Left ventricle myocardium superior (tissue), 1 donor: ENCODE results near the gene RAB44. TPM values are rescaled to one million over a fixed set of nuclear protein-coding genes. Genes with fewer than 3 reads are reported as not detected.

Experiments
- ATAC-seq: fragments of 200-7000 bp; cut with Tn5 transposase; one replicate; pipeline ENCODE4 v1.9.1; 2020; ENCODE audit warnings: mild to moderate bottlenecking, moderate library complexity
- DNase-seq: peaks from one replicate; pipeline ENCODE4 v3.0.0-alpha.2; 2020
- intact Hi-C: fragments of 100-400 bp; cut with micrococcal nuclease; formaldehyde crosslinking; loops from one replicate; pipeline ENCODE4 v1.11.0; 2022
- total RNA-seq: library from RNA; stranded (reverse); fragmentation: NEBNext Ultra II Directional; extraction: Animal tissue kit (Norgen Biotek cat#: 25700); gene quantifications from one replicate; pipeline ENCODE4 v1.2.1, GENCODE V29; 2021
- donor health status: DM: no; HTN: yes; CAD: no; lungs with severe emphysema.

RAB44 gene
- total RNA-seq, 1 donor from 2014 or later = 0.07 TPM

DNA sequence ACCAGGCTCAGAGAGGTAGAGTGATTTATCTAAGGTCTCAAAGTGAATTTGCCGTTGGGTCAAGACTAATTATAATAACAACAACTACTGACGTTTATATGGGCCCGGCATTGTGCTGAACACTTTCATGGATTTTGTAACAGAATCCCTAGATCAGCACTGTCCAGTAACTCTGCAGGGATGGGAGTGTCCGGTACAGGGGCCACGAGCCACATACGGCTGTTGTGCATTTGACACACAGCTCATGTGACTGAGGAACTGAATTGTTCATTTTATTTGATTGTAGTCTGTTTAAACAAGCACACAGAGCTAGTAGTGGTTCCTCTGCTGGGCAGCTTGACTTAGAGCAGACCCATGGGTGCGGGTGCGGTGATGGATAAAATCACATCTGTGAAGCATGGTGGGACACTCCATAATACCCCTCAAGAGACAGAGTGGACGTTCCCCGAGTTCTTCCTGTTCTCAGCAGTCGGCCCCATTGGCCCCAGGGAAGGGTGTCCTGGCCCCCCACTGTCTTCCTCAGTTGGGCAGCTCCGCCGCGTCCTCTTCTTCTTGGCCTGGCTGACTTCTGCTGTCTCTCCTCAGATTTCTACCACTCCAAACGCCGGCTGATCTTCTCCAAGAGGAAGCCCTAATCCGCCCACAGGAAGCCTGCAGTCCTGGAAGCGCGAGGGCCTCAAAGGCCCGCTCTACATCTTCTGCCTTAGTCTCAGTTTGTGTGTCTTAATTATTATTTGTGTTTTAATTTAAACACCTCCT lies 12.3 kb upstream of the RAB44 start:
- DNase-seq (no peak), ATAC-seq (no peak)
- intact Hi-C loops = no loop called here

DNA sequence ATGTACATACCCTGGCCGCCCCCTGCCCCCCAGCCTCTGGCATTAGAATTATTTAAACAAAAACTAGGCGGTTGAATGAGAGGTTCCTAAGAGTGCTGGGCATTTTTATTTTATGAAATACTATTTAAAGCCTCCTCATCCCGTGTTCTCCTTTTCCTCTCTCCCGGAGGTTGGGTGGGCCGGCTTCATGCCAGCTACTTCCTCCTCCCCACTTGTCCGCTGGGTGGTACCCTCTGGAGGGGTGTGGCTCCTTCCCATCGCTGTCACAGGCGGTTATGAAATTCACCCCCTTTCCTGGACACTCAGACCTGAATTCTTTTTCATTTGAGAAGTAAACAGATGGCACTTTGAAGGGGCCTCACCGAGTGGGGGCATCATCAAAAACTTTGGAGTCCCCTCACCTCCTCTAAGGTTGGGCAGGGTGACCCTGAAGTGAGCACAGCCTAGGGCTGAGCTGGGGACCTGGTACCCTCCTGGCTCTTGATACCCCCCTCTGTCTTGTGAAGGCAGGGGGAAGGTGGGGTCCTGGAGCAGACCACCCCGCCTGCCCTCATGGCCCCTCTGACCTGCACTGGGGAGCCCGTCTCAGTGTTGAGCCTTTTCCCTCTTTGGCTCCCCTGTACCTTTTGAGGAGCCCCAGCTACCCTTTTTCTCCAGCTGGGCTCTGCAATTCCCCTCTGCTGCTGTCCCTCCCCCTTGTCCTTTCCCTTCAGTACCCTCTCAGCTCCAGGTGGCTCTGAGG lies 11.5 kb upstream of the RAB44 start:
- intact Hi-C loops = no loop called here
- DNase-seq (peak; percentile 64), ATAC-seq (peak; percentile 4)

DNA sequence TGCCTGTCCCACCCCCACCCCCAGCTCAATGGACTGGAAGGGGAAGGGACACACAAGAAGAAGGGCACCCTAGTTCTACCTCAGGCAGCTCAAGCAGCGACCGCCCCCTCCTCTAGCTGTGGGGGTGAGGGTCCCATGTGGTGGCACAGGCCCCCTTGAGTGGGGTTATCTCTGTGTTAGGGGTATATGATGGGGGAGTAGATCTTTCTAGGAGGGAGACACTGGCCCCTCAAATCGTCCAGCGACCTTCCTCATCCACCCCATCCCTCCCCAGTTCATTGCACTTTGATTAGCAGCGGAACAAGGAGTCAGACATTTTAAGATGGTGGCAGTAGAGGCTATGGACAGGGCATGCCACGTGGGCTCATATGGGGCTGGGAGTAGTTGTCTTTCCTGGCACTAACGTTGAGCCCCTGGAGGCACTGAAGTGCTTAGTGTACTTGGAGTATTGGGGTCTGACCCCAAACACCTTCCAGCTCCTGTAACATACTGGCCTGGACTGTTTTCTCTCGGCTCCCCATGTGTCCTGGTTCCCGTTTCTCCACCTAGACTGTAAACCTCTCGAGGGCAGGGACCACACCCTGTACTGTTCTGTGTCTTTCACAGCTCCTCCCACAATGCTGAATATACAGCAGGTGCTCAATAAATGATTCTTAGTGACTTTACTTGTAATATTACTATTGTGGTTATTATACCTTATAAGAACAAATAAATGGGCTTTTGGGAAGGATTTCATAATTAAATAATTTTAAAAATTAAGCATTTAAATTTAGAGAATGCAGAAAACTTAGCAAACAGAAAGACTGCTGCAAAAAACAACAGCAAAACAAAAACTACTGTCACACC lies 10.7 kb upstream of the RAB44 start:
- intact Hi-C loops = no loop called here
- ATAC-seq (no peak), DNase-seq (no peak)

DNA sequence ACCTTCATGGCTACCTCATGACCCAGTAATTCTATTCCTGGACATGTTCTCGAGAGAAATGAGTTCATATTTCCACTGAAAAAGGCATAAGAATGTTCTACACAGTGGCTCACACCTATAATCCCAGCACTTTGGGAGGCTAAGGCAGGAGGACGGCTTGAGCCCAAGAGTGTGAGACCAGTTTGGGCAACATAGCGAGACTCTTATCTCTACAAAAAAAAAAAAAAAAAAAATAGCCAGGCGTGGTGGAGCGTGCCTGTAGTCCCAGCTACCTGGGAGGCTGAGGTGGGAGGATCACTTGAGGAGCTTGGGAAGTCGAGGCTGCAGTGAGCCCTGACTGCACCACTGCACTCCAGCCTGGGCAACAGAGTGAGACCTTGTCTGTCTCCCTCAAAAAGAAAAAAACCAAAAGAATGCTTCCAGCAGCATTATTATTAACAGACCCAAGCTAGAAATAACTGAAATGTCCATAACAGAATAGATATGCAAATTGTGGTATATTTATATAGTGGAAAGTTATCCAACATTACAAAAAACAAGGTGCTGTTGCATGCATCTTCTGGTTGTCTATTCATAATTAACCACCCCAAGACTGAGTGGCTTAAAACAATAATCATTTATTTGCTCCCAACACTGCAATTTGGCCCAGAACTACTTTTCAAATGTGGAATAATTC lies 9.4 kb upstream of the RAB44 start:
- ATAC-seq (no peak), DNase-seq (no peak)
- intact Hi-C loops = no loop called here

DNA sequence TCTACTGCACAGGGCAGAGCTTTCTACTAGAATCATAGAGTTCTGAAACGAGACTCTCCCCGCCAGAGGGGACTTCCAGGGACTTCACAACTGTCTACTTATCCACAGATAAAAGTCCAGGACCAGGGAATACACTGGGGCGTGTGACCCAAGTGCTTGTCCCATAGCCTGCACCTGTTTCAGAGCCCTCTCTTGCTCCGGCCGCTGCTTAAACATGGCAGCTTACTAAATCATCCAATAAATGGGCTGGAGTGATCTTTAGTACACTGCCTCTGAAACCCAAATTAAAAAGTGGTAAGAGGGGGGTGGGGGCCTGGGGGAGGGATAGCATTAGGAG lies 8.9 kb upstream of the RAB44 start:
- DNase-seq (no peak), ATAC-seq (no peak)
- intact Hi-C loops = no loop called here

DNA sequence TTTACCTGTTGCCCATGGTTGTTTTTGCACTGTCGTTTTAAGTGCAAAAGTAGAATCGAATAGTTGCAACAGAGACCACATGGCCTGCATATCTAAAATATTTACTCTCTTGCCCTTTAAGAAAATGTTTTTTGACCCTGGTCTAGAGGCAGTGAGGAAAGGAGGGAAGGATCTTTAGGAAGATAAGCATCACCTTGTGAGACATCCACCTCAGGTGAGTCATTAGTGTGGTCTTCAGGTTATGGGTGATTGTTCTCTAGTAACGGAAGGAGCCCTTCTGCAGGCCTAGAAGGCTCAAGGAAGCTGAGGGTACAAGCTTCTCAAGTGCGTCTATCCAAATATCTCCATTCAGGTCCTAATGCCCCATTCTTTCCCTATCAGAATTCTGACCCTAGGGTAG lies 6.6 kb upstream of the RAB44 start:
- intact Hi-C loops = no loop called here
- ATAC-seq (no peak), DNase-seq (no peak)

DNA sequence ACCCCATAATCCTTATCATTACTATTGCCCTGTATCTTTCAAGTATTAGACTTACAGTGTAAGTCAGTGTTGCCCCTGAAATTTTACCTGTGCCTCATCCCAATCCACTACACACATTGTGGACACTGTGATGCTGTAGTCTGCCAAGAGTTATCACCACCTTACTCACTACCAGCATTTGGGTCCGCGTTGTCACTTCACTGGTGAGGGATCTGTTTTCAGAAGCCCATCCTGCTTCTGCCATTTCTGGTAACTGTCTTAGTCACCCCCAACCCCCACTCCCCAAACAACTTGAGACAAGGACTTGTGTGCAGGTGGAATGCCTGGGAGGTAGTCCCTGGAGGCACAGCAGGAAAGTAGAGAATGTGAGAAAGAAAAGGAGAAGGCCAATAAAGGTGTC lies 6.0 kb upstream of the RAB44 start:
- DNase-seq = no peak
- intact Hi-C loops = no loop called here
- ATAC-seq = no peak

DNA sequence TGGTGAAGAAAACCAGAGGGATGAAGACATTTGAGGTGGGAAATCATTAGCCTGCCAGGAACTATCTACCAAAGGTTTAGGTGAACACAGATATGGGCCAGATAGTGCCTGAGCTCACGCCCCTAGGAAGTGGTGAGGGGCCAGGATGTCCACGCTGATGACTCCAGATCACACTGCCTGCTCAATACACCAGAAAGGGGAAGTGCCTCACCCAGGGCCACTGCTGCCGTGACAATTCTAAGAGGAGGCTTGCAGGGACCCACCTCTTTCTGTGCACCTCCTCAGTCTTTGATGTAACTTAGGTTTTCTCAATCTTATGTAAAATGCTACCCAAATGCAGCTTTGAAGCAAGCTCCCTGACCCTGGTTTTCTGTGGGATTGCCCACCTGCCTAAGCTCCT lies 5.4 kb upstream of the RAB44 start:
- ATAC-seq (peak; percentile 10), DNase-seq (no peak)
- intact Hi-C loops = no loop called here

DNA sequence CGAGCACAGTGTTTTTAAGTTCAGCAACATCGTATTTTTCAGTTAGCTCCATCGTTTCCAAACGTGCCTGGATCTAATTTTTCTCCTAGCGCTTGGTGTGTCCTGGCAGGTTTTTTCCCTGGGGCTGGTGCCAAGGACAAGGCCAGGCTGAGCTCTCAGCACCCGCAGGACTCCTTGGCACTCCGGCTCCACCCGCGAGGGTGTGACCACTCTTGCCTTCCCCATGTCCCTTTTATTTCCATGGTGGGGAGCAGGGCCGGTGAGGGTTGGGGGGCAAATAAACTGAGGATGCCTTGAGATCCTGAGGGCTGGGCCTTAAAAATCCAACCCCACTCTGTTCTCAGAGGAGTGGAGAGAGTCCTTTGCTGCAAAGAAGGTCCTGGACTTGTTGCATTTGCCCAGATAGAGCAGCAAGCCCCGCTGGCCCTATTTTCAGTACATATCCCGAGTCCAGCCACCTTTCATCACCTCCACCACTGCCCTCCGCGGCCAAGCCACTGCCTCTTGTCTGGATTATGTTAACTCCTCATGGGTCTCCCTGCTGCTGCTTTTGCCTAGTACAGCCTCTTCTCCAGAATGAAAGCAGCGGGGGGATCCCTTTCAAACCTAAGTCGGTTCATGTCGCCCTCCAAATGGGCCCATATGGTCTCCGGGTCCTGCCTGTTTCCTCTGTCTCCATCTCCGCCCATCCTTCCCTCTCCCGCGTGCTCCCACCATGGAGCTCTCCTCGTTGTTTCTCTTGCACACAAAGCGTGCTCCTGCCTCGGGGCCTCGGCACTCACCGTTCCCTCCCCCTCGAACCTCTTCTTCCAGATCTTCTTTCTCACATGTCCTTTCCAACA lies 4.5 kb upstream of the RAB44 start:
- ATAC-seq (peak; percentile 93), DNase-seq (peak; percentile 85)
- intact Hi-C loops = no loop called here

DNA sequence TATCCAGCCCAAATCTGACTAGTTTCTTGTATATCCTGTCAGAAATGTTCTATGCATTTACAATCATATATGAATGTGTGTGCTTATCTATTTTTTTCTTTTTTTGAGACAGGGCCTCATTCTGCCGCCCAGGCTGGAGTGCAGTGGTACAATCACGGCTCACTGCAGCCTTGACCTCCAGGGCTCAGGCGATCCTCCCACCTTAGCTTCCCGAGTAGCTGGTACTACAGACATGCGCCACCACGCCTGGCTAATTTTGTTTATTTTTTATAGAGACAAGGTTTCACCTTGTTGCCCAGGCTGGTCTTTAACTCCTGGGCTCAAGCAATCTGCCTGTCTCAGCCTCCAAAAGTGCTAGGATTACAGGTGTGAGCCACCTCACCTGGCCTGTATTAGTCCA lies 3.0 kb upstream of the RAB44 start:
- intact Hi-C loops = no loop called here
- no peak for DNase-seq
- ATAC-seq = no peak

DNA sequence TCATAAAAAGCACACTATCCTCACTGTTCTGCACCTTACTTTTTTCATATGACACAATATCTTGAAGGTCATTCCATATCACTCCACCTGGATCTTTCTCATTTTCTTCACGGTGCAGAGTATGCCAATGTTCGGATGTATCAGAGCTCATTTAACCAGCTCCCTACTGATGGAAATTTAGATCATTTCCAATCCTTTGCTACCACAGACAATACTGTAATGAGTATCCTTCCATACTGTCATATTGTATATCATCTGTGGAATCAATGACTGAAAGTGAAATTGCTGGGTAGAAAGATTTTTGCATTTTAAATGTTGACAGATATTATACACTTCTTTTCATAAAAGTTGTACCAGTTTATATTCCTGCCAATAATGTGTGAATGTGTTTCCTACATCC lies 2.2 kb upstream of the RAB44 start:
- no peak for DNase-seq
- intact Hi-C loops = no loop called here
- no peak for ATAC-seq

DNA sequence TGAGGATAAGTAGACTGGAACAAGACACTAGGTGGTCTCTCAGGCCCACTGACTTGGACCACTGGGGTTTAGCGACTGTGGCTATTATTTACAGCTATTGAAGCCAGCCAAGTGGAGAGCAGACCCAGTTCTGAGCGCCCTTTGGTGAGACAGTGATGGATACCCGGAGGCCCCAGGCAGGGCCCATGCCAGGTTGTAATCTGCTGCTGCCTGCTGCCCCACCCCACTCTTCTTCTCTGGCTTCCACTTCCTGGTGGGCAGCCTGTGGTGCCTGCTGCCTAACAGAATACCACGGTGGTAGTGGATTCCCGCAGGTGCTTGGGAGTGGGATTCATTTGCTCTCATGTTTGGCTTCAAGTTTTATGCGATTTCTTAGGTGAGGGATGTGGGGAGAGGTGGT lies 570 bp downstream of the RAB44 start:
- DNase-seq = no peak
- intact Hi-C loops = no loop called here
- ATAC-seq = no peak

DNA sequence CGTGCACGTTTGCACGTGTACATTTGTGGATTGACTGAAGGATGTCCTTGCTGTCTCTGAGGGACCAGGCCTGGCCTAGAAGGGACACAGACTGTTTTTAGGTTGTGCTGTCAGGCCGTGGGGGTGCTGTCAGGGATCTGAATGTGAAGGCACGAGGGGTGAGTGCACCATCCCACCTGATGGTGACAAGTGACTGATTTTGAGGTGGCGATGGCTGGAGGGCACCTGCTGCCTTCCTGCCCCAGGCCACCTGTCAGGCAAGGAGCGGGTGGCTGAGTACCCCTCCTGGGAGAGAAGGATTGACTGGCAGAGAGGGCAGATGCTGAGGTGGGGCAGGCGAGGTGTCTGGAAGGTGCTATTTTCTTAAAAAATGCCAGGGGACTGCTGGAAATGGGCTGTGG lies 1.2 kb downstream of the RAB44 start:
- intact Hi-C loops = no loop called here
- no peak for ATAC-seq

DNA sequence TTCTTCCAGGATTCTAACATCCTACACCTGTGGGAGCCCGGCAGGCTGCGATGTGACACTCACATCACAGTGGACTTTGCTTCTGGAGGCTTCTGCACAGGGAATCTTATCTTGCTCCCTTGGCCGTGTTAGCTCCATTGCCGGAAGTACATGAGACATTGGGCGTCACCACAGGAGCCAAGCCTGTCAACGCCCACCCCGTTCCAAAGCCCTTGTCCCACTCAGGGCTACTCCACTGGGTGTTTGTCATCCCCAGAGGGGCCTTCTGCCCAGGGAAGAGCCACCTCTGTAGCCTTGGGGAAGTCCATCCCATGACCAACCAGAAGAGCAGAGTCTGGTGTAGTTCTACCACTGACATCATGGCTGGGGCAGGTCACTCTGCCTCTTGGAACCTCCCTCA lies 1.7 kb downstream of the RAB44 start:
- no peak for ATAC-seq
- intact Hi-C loops = no loop called here
- DNase-seq = no peak

More for the DNA sequence above, 1.2 kb downstream of the RAB44 start:
- DNase-seq = no peak

DNA sequence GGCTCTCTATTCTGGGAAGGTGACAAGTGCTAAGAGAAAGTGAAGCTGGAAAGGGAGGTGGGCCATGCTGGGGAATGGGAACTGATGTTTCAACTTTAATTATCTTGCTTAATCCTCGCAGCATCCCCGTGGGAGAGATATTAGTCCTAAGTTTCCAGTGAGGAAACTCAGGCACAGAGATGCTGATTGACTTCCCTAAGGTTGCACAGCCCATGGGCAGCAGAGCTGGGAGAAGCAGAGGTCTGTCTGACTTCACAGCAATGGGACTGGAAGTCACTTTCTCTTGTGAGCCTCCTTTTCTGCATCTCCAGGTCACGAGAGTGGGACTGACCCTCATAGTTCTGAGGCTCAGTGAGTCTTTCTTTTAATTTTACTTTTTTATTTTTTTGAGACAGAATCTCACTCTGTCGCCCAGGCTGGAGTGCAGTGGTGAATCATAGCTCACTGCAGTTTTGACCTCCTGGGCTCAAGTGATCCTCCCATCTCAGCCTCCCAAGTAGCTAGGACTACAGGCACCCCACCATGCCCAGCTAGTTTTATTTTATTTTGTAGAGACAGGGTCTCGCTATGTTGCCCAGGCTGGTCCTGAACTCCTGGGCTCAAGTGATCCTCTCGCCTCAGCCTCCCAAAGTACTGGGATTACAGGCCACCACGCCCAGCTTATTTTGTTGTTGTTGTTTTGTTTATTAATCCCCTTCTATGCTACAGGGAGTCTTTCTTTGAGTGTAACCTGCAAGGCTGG lies 2.6 kb downstream of the RAB44 start:
- intact Hi-C loops = no loop called here
- DNase-seq (no peak), ATAC-seq (no peak)

DNA sequence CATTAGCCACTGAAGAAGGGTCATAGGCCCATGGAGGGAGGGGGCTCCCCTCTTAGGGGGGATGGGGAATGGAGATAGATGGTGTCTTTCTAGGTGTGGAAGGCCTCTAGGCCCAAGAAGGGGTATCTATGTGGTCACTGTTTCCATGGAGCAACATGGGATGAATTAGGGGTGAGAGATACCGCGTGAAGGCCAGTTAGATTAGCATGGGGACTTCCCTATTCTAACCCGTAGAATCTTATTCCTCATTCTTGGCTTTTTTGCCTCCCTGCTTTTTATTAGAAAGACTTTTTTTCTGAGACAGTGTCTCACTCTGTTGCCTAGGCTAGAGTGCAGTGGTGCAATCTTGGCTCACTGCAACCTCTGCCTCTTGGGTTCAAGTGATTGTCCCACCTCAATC lies 3.2 kb downstream of the RAB44 start:
- DNase-seq = no peak
- intact Hi-C loops = no loop called here
- ATAC-seq = no peak

DNA sequence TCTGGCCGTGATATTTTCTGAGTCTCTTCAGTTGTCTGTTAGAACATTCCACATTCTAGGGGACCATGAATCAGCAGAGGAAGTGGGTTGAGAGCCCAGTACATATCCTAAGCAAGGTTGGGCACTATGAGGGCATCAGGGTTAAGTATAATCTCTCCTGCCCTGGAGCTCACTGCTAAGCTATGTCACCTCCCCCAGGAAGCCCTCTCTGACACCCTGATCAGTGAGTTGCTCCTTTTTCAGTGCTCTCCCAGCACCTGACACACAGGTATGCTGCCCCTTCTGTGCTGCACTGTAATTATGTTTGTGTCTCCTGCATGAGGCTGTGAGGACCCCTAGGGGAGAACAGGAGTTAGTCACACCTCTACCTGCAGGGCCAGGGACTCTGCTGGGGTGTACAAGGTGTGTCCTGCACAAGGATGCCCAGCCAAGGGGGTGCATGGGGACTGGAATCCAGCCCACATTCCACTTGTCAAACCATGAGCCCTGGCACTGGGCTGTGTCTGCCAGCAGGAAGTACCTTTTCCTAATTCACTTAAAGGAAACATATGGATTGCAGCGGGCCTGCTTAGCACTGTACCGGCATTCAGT lies 3.9 kb downstream of the RAB44 start:
- intact Hi-C loops = no loop called here
- ATAC-seq (no peak), DNase-seq (no peak)

DNA sequence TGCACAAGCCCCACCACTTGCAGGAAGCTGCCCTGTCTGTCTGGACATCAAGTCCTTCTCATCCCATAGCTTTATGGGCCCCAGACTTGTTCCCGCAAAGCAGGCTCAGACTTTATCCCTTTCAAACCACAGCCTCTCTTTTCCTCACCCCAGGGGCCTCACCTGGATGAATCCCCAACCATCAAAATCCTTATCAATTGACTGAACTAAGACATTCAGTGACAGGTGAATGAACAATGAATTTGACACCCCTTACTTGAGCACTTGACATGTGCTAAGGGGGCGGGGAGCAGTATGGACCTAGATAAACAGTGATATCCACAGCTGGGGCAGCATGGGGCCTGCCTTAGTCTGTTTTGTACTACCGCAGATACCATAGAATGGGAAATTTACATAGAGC lies 5.0 kb downstream of the RAB44 start:
- intact Hi-C loops = no loop called here
- no peak for DNase-seq

More for the DNA sequence above, 5.0 kb downstream of the RAB44 start:
- ATAC-seq = no peak
